Measurements from ENCODE around the gene DENND2A. TPM values are rescaled to one million over a fixed set of nuclear protein-coding genes. Genes with fewer than 3 reads are reported as not detected.
"Not testable (repeated sequence)": the region's sequence is repeated elsewhere in the genome, so short reads cannot be mapped to it uniquely, and the experiment has no call there.

Gene DENND2A
- total RNA-seq, 1 experiment from 2014 or later, result 11.9 TPM

DNA sequence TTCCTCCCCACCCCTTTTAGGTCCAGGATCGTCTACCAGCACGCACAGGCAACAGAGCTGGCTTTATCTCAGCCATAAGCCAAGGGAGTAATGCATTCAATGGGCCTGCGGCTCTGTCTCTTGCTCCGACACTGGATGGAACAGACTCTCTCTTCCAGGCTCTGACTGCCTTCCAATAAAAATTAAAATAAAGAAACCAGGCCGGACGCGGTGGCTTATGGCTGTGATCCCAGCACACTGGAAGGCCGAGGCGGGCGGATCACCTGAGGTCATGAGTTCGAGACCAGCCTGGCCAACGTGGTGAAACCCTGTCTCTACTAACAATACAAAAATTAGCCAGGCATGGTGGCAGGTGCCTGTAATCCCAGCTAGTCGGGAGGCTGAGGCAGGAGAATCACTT is 4.1 kb upstream of the DENND2A start:
- not testable (repeated sequence) for H3K4me3 ChIP-seq (ENCODE audit: insufficient read depth, low read depth, low read length); DNase-seq; H3K36me3 ChIP-seq (replicated peaks; ENCODE audit: control insufficient read depth, insufficient read depth, low read length); H3K27me3 ChIP-seq (ENCODE audit: control insufficient read depth, insufficient read depth, low read length)

DNA sequence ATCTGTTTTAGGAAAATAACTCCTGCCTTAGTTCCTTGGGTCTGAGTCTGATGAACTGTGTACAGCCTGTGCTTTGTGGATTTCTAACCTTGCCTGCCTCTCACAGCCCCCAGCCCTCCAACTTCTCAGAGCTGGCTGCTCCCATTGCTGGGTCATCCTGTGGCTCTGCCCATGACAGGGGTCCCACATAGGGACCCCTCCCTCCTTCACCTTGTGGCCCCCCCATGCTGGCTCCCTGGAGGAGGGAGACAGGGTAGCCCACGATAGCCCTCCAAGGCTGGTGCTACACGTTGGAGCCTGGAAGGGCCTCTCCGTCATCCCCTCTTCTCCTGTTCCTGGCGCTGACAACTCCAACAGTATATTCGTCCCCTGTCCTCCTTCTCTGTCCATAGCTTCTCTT is 2.8 kb upstream of the DENND2A start:
- DNase-seq, result no peak
- Histone ChIP-seq H3K4me3 (ENCODE audit: insufficient read depth, low read depth, low read length) (no peak overlapping the region), H3K36me3 (replicated peaks; ENCODE audit: control insufficient read depth, insufficient read depth, low read length) (no peaks in the 10 kb centered on the region), H3K27me3 (ENCODE audit: control insufficient read depth, insufficient read depth, low read length) (peaks cover 12% of the 10 kb centered on the region)

DNA sequence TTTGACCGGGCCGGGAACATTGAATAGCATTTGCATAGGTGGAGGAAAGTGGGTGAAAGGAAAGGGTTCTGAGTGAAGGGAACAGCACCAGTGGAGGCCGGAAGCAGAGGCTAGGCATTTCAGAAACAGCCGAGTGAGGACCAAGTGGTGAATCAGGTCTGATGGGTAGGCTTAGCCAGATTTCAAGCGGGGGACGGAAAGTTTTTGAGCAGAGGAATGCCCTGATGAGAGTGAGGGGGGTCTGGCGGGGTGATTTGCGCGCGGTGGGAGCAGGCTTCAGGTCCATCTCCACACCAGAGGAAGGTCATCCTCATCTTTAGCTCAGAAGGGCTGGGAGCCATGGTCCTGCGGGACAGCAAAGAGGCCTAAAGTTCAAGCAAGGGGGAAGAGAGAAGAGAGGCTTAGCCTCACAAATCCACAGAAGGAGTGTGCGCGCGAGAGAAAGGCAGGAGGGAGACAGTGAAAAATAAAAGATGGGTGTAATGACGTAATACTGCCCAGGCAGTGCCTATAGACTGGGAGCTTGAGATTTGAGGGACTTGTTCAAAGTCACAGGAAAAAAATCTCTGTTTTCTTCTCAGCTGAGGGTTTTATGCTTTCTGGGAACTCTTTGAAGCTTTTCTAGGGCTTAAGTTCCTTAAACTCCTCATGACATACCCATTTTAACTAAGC is 1.0 kb upstream of the DENND2A start:
- peaks cover 12% of the 10 kb centered on the region for H3K27me3 ChIP-seq (ENCODE audit: control insufficient read depth, insufficient read depth, low read length)
- peak overlapping the region; percentile 77 for H3K4me3 ChIP-seq (ENCODE audit: insufficient read depth, low read depth, low read length)
- DNase-seq, result peak; percentile 66
- H3K36me3 ChIP-seq (replicated peaks; ENCODE audit: control insufficient read depth, insufficient read depth, low read length), result no peaks in the 10 kb centered on the region

DNA sequence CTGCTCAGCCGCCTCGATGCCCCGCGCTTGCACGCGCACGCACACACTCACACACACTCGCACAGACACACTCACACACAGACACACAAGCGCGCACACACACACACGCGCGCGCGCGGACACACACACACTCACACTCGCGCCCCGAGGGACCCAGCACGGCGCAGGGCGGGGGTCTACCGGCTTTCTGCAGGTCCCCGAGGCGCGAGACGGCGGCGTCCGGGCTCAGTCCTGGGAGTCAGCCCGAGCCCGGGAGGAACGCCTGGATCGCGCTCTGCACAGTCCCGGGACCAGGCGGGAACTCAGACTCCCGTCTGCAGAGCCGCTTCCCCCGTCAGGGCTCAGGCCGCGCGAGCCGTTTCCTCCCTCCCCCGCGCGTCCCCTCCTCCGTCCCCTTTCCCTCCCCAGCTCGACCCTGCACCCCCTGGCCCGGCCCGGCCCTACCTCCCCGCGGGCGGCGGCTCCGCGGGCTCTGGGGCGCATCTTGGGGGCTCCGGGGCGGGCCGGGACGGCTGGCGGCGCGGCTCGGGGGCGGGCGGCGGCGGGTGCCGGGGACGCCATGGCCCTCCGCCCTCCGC is 464 bp downstream of the DENND2A start:
- H3K27me3 ChIP-seq (ENCODE audit: control insufficient read depth, insufficient read depth, low read length), result peaks cover 12% of the 10 kb centered on the region
- H3K36me3 ChIP-seq (replicated peaks; ENCODE audit: control insufficient read depth, insufficient read depth, low read length), result no peaks in the 10 kb centered on the region
- peak overlapping the region; percentile 77 for H3K4me3 ChIP-seq (ENCODE audit: insufficient read depth, low read depth, low read length)
- peak; percentile 87 for DNase-seq

DNA sequence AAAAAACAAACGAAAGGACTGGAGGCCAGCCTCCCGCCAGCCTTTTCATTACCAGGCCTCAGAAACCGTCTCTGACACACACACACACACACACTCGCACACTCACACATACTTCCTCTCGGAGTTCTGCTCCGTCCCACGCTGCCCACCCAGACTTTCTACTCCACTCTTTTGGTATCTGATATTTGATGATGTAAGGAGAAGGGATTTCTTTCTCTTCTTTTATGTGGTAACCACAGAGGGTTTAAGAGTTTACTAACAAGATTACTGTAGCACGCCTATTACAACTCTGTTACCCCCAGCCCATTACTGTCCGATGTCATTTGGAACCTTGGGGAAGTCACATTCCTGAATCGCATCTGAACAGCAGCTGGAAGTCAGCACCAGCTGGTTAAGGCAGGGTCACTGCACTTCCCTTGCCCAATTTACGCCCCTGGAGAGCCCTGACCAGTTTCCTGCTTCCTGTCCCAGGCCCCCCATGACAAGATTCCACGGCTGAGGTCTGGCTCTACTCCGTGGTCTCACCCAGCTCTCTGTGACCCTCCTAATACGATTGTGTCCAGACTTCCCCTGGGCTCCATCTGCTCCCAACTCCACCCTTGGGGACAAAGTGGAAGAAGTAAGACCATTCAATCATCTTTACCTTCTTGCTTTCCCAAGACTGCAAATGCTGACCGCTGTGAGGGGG is 1.1 kb downstream of the DENND2A start:
- peak; percentile 53 for DNase-seq
- H3K4me3 ChIP-seq (ENCODE audit: insufficient read depth, low read depth, low read length), result peak overlapping the region; percentile 77
- peaks cover 12% of the 10 kb centered on the region for H3K27me3 ChIP-seq (ENCODE audit: control insufficient read depth, insufficient read depth, low read length)
- no peaks in the 10 kb centered on the region for H3K36me3 ChIP-seq (replicated peaks; ENCODE audit: control insufficient read depth, insufficient read depth, low read length)

DNA sequence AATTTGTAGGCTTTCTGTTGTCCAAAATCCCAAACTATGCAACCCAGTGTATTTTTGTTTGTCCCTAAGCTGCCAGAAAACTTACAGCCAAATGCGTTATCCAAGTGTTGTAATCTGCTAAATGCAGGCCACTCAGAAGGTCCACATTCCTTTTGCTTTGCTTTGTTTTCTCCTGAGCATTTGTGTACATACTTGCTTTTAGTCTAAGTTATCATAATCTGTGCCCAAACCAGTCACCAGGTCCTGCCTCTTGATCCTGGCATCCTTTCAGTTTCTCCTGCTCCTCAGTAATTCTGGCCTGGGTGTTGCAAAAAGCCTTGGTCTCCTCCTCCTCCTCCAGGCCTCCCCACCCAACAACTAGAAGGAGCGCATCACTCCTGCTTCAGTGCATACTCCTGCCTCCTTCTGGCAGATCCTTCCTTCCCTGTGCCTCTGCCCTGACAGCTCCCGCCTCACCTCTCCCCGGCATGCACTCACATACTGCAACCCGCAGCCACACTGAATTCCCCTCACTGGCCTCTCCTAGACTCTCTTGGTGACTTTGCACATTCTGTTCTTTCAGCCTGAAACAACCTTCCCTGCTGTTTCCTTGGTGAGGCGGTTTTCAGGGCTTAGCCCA is 2.3 kb downstream of the DENND2A start:
- Histone ChIP-seq H3K36me3 (replicated peaks; ENCODE audit: control insufficient read depth, insufficient read depth, low read length) (no peaks in the 10 kb centered on the region), H3K4me3 (ENCODE audit: insufficient read depth, low read depth, low read length) (no peak overlapping the region), H3K27me3 (ENCODE audit: control insufficient read depth, insufficient read depth, low read length) (peaks cover 12% of the 10 kb centered on the region)
- DNase-seq, result peak; percentile 75

DNA sequence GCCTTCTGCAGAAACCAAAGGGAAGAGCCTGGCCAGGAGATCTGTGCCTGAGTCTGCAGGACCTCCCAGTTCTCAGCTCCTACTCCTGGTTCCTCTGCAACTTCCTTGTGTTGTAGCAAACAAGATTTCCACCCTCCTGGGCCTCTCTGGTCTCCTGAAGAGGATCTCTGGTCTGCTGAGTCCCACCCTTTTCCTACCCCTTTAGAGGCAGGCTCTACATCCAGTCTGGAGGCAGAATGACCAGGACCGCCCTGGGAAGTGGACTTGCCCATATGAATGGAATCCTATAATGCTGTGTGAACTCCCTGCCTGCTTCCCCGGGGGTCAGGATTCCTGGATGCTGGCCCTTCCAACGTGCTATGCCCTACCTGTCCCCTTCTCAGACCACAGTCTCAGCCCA is 3.2 kb downstream of the DENND2A start:
- Histone ChIP-seq H3K36me3 (replicated peaks; ENCODE audit: control insufficient read depth, insufficient read depth, low read length) (no peaks in the 10 kb centered on the region), H3K27me3 (ENCODE audit: control insufficient read depth, insufficient read depth, low read length) (peaks cover 12% of the 10 kb centered on the region), H3K4me3 (ENCODE audit: insufficient read depth, low read depth, low read length) (no peak overlapping the region)
- no peak for DNase-seq

DNA sequence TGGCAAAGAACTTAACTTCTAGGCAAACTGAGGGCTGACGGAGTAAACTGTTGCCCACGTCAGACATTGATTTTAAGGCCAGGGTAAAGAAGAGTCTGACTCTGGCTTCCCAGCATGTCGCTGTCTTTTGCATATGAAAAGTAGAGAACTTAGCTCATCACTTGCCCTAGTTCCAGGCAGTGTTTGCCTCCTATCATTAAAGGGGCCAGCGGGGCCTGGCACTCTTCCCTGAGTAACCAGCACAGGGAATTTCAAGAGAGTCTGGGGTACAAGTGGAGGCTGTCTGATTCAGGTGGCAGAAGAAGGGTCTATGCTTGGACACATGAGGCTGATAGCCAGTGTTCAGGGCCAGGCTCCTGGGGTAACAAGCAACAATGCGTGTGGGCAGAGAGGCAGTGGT is 4.8 kb downstream of the DENND2A start:
- DNase-seq, result peak; percentile 61
- Histone ChIP-seq H3K27me3 (ENCODE audit: control insufficient read depth, insufficient read depth, low read length) (peaks cover 5% of the 10 kb centered on the region; the same call in 1 of the 2 replicates), H3K36me3 (replicated peaks; ENCODE audit: control insufficient read depth, insufficient read depth, low read length) (no peaks in the 10 kb centered on the region), H3K4me3 (ENCODE audit: insufficient read depth, low read depth, low read length) (no peak overlapping the region)

DNA sequence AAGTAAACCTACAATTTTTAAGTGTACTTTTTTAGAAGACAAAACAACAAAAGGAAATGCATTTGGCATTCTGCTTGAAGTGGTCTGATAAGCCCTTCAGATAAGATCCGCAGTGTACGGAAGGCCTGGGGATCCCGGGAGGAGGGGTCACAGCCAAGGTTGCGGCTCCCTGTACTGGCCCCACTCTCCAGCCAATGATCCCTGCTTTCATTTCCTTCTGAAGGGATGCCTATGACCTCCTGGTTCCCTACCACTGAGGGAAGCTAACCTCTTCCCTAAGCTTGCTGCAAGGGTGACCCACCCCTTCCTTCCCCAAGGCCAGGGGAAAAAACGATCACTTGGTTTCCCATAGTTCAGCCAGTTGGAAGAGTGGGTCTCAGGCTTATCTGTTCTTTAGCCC is 5.3 kb downstream of the DENND2A start:
- DNase-seq, result peak; percentile 75
- Histone ChIP-seq H3K4me3 (ENCODE audit: insufficient read depth, low read depth, low read length) (no peak overlapping the region), H3K36me3 (replicated peaks; ENCODE audit: control insufficient read depth, insufficient read depth, low read length) (no peaks in the 10 kb centered on the region), H3K27me3 (ENCODE audit: control insufficient read depth, insufficient read depth, low read length) (peaks cover 5% of the 10 kb centered on the region; the same call in 1 of the 2 replicates)

DNA sequence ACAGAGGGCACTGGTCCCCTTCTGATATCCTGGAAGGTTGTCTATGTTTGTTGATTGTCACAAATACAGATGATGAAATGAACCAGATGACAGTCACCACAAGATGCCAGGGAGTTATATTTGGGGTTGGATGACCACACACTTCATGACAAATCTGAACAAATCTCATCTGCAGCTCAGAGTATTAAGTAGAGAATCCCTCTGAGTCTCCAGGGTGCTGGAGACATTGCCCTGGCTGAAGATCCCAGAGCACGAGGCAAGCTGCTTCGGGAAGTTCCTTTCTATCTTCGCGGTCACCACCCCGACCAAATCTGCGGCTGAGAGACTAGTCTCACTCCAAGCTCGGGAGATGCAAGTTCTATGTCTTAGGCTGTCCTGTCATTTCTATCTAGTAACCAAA is 9.0 kb downstream of the DENND2A start:
- DNase-seq, result no peak
- Histone ChIP-seq H3K36me3 (replicated peaks; ENCODE audit: control insufficient read depth, insufficient read depth, low read length) (no peaks in the 10 kb centered on the region), H3K4me3 (ENCODE audit: insufficient read depth, low read depth, low read length) (no peak overlapping the region), H3K27me3 (ENCODE audit: control insufficient read depth, insufficient read depth, low read length) (no peaks in the 10 kb centered on the region)

DNA sequence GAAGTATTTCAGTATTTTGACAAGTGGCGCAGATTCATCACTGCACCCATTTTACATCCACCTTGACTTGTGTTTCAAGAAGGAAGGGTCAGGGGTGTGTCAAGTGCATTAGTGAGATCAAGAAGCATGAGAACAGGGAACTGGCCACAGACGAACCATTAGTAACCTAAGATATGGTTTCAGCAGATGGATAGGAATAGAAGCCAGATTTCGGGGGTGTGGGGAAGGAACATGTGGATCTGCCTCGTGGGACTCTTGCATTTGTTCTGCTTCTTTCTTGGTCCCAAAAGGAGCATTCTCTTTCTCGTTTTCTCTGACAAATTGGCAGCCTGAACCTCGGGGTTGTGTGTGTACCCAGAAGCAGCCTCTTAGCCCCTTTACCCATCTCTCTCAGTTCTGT is 9.6 kb downstream of the DENND2A start:
- Histone ChIP-seq H3K4me3 (ENCODE audit: insufficient read depth, low read depth, low read length) (no peak overlapping the region), H3K36me3 (replicated peaks; ENCODE audit: control insufficient read depth, insufficient read depth, low read length) (no peaks in the 10 kb centered on the region), H3K27me3 (ENCODE audit: control insufficient read depth, insufficient read depth, low read length) (no peaks in the 10 kb centered on the region)
- DNase-seq, result no peak

DNA sequence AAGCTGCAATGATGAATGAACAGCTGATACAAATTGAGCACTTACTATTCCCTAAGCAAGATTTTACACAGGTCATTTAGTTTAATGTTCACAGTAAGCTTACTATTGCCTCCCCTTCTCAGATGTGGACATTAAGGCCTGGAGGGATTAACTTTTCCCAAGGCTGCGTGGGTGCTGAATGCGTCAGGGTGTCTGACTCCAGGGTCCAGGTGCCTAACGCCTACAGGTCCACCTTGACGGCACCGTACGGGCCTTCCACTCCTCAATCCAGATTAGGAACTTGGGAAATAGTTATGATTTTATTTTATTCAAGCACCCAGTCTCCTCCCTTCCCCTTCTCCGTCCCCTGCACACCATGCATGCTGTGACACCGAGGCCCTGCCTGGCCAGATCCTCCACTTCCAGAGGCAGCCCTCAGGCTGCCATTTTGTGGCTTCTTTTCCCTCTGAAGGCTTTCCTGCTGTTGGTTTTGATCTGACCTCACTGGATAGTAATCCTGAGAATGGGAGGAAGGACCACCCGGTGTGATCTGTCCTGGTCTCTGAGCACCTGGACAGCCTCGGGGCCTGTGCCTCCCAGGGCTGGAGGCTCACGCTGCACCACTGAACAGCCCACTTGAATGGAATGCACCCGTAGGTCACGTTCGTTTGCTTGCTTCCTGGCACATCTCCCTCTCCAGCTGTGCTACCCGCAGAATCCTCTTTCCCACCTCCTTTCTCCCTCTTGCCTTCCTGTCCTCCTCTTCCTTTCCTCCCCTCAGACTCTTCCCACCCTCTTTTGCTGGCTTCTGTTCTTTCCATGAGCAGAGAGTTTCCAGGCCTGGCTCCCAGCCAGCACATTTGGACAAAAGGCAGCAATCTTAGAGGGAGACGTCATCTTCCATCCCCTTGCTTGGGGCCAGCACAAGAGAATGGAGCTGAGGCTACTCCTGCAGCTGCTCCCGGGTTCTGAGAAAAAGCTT is 14.4 kb downstream of the DENND2A start:
- Histone ChIP-seq H3K27me3 (ENCODE audit: control insufficient read depth, insufficient read depth, low read length) (no peaks in the 10 kb centered on the region), H3K36me3 (replicated peaks; ENCODE audit: control insufficient read depth, insufficient read depth, low read length) (no peaks in the 10 kb centered on the region), H3K4me3 (ENCODE audit: insufficient read depth, low read depth, low read length) (no peak overlapping the region)
- peak; percentile 57 for DNase-seq

DNA sequence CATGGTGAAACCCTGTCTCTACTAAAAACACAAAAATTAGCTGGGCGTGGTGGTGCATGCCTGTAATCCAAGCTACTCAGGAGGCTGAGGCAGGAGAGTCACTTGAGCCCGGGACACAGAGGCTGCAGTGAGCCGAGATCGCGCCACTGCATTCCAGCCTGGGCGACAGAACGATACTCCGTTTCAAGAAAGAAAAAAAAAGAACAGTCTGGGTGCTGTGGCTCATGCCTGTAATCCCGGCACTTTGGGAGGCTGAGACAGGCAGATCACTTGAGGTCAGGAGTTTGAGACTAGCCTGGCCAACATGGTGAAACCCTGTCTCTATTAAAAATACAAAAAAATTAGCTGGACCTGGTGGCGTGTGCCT is 15.4 kb downstream of the DENND2A start:
- H3K4me3 ChIP-seq (ENCODE audit: insufficient read depth, low read depth, low read length), result not testable (repeated sequence)

More for the DNA sequence above, 15.4 kb downstream of the DENND2A start:
- DNase-seq; H3K36me3 ChIP-seq (replicated peaks; ENCODE audit: control insufficient read depth, insufficient read depth, low read length); H3K27me3 ChIP-seq (ENCODE audit: control insufficient read depth, insufficient read depth, low read length): not testable (repeated sequence)

Data from H7 (cell line).